Psoas muscle (tissue), 8 donors: ENCODE data around the gene PALLD. TPM values are rescaled to one million over a fixed set of nuclear protein-coding genes. Genes with fewer than 3 reads are reported as not detected.

Source experiments
- ATAC-seq, 4 donors: fragments of 200-7000 bp; cut with Tn5 transposase; one replicate each; pipeline ENCODE4 v1.9.1; 2020; ENCODE audit warnings: moderate library complexity in 3 of 4, mild to moderate bottlenecking in 2 of 4
- DNase-seq, 2 donors: peaks; one replicate each; pipeline ENCODE4 v3.0.0-alpha.2; 2020
- H3K27ac ChIP-seq: fragments of 200-600 bp; one replicate; pipeline ENCODE4 v1.8.0; 2022
- H3K27me3 ChIP-seq, 3 donors: fragments of 200-600 bp in 1 of 3; one replicate each; pipeline versions ENCODE4 v1.6.1 to v1.8.0; 2013 to 2022; ENCODE audit warnings: low read length in 2 of 3, mild to moderate bottlenecking in 2 of 3, moderate library complexity in 1 of 3; ENCODE audit not compliant: insufficient read depth in 3 of 3
- H3K36me3 ChIP-seq, 2 donors: fragments of 200-600 bp in 1 of 2; one replicate each; pipeline versions ENCODE4 v1.6.1 to v1.8.0; 2013 to 2022; ENCODE audit warnings: low read depth in 1 of 2, mild to moderate bottlenecking in 1 of 2, moderate library complexity in 1 of 2; ENCODE audit not compliant: insufficient read depth in 1 of 2
- H3K4me1 ChIP-seq: fragments of 200-600 bp; one replicate; pipeline ENCODE4 v1.8.0; 2022
- H3K4me3 ChIP-seq: fragments of 200-600 bp; one replicate; pipeline ENCODE4 v1.8.0; 2022; ENCODE audit warnings: mild to moderate bottlenecking
- H3K9me3 ChIP-seq: fragments of 200-600 bp; one replicate; pipeline ENCODE4 v1.8.0; 2022
- WGBS, 3 donors: extraction: QIAGEN DNeasy Blood & Tissue Kit; methylation state at CpG; one replicate each; pipeline versions ENCODE4 v1.1.6 to v1.1.7; 2013; 5-methylcytosine and 5-hydroxymethylcytosine counted together
- intact Hi-C, 2 donors: fragments of 100-400 bp; cut with DNase I; formaldehyde crosslinking; loops; one replicate each; pipeline versions ENCODE4 v1.11.0 to v1.14.2; 2022
- polyA plus RNA-seq, 3 donors: library from polyadenylated mRNA; stranded (reverse); fragments of 200-250 nt; gene quantifications; one replicate each; pipeline ENCODE4 v1.2.3, GENCODE V29; 2013
- total RNA-seq, 4 donors: library from RNA; stranded (reverse); fragmentation: NEBNext Ultra II Directional in 2 of 4; extraction: Animal tissue kit (Norgen Biotek cat#: 25700) in 2 of 4; gene quantifications; one replicate each; pipeline versions ENCODE4 v1.2.1 to v1.2.4, GENCODE V29; 2021 to 2023
- TF ChIP-seq, protein P1 (sequence below): fragments of 200-600 bp; IDR thresholded peaks from one replicate; pipeline ENCODE4 v1.8.0; 2022; ENCODE audit warnings: antibody characterized with exemption
- donor health status: healthy with polysubstance abuse.
- donor health status: DM: no; HTN: no; CAD: no; lungs with moderate emphysema.
- donor health status: Bipolar disorder and iron deficiency.
- donor health status: healthy.
- donor health status: DM: yes; HTN: yes; CAD: no.
- donor health status: DM: no; HTN: no; CAD: no.
- donor health status: DM: no; HTN: no; CAD: no.
- donor health status: DM: yes; HTN: yes; CAD: no.

Gene PALLD
- total and polyA plus RNA-seq, 7 donors = 19.2 to 245 (median 168) TPM

- H3K4me3 ChIP-seq = no peak overlapping the region
- TF ChIP-seq, protein P1, sequence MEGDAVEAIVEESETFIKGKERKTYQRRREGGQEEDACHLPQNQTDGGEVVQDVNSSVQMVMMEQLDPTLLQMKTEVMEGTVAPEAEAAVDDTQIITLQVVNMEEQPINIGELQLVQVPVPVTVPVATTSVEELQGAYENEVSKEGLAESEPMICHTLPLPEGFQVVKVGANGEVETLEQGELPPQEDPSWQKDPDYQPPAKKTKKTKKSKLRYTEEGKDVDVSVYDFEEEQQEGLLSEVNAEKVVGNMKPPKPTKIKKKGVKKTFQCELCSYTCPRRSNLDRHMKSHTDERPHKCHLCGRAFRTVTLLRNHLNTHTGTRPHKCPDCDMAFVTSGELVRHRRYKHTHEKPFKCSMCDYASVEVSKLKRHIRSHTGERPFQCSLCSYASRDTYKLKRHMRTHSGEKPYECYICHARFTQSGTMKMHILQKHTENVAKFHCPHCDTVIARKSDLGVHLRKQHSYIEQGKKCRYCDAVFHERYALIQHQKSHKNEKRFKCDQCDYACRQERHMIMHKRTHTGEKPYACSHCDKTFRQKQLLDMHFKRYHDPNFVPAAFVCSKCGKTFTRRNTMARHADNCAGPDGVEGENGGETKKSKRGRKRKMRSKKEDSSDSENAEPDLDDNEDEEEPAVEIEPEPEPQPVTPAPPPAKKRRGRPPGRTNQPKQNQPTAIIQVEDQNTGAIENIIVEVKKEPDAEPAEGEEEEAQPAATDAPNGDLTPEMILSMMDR = no peak
- DNase-seq (no peak), ATAC-seq (no peak)
- intact Hi-C loops = loop anchor here in 1 of 2 donors (5.0 kb wide), 1 partner anchor 114 kb away; no protein-coding TSS in a partner anchor
- H3K4me1 ChIP-seq = peaks cover 33% of the 10 kb centered on the region
- H3K36me3 ChIP-seq = no peaks in the 10 kb centered on the region
- WGBS, 3 donors = 61 to 77% (median 62%) methylated on average over 2 of the region's 2 CpGs
- H3K9me3 ChIP-seq = no peaks in the 10 kb centered on the region
- H3K27ac ChIP-seq = no peak overlapping the region
- no peaks in the 10 kb centered on the region for H3K27me3 ChIP-seq
Measured at GRCh38 chr4:168522829-168523489, 26.1 kb downstream of the PALLD start.

- H3K9me3 ChIP-seq = no peaks in the 10 kb centered on the region
- peaks cover 33% of the 10 kb centered on the region for H3K4me1 ChIP-seq
- ATAC-seq (peak in 1 of 4 donors; percentile 43), DNase-seq (no peak)
- intact Hi-C loops = loop anchor here in 1 of 2 donors (5.0 kb wide), 1 partner anchor 113 kb away; no protein-coding TSS in a partner anchor
- H3K36me3 ChIP-seq = no peaks in the 10 kb centered on the region
- H3K4me3 ChIP-seq = no peak overlapping the region
- peak overlapping the region; percentile 18 for H3K27ac ChIP-seq
- H3K27me3 ChIP-seq = no peaks in the 10 kb centered on the region
- TF ChIP-seq, protein P1 = no peak
Measured at GRCh38 chr4:168524006-168524405, 27.2 kb downstream of the PALLD start.

DNA sequence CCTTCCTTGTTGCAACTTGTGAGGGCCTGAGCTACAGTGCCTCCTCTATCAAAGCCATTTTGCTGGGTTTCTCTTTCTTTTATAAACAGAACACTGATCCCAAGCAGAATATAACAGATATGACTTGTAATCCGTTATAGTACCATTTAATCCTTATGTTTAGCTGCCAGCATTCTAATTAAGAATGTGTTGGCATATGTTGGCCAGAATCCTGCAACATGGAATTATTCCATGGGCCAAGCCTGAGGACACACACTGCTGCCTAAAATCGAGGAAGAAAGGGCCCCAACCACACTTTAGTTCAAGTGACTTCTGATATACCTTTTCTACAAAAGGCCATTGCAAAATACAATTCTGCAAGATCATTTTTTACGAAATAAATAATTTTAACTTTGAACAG, 28.0 kb downstream of the PALLD start:
- TF ChIP-seq, protein P1 = no peak
- WGBS, 3 donors = 43 to 46% (median 46%) methylated on average over 3 of the region's 3 CpGs
- Histone ChIP-seq H3K36me3 (no peaks in the 10 kb centered on the region), H3K4me1 (peaks cover 33% of the 10 kb centered on the region), H3K27ac (peak overlapping the region; percentile 18), H3K27me3 (no peaks in the 10 kb centered on the region), H3K9me3 (no peaks in the 10 kb centered on the region), H3K4me3 (no peak overlapping the region)
- DNase-seq (no peak), ATAC-seq (peak in 1 of 4 donors; percentile 32)
- intact Hi-C loops = loop anchor here in 1 of 2 donors (5.0 kb wide), 1 partner anchor 112 kb away; no protein-coding TSS in a partner anchor

DNA sequence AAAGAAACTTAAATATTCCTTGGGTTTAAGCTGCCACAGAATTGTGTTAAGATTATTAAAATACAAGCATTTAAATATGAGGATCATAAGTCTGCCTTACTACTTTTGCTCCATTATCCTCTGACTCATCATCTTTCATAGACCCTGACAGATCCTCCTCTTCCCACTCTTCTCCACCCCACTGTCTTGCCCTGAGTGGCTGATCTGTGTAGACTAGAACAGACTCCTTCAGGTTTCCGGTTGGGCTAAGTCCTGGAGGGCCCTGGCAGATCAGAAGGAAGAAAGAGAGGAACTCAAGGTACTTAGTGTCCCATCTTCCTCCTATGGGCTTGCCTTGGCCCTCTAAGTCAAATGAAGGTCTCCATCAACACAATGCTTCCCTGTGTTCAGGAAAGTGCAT, 30.7 kb downstream of the PALLD start:
- no peak for DNase-seq
- H3K36me3 ChIP-seq = no peaks in the 10 kb centered on the region
- H3K4me3 ChIP-seq = no peak overlapping the region
- intact Hi-C loops = no loop called here
- no peaks in the 10 kb centered on the region for H3K27me3 ChIP-seq
- H3K4me1 ChIP-seq = peaks cover 15% of the 10 kb centered on the region
- peak overlapping the region; percentile 12 for H3K27ac ChIP-seq
- TF ChIP-seq, protein P1 = no peak
- H3K9me3 ChIP-seq = no peaks in the 10 kb centered on the region
- ATAC-seq = peak in 1 of 4 donors; percentile 27
- 94 to 100% (median 100%) methylated on average over 1 of the region's 1 CpG for WGBS, 3 donors
